ENCODE measurements around the gene AGT. TPM values are rescaled to one million over a fixed set of nuclear protein-coding genes. Genes with fewer than 3 reads are reported as not detected.

Gene AGT
- polyA plus RNA-seq, 1 donor (not counting 4 experiments of a cell fraction or from before 2014, with no cell fraction given) = not detected

DNA sequence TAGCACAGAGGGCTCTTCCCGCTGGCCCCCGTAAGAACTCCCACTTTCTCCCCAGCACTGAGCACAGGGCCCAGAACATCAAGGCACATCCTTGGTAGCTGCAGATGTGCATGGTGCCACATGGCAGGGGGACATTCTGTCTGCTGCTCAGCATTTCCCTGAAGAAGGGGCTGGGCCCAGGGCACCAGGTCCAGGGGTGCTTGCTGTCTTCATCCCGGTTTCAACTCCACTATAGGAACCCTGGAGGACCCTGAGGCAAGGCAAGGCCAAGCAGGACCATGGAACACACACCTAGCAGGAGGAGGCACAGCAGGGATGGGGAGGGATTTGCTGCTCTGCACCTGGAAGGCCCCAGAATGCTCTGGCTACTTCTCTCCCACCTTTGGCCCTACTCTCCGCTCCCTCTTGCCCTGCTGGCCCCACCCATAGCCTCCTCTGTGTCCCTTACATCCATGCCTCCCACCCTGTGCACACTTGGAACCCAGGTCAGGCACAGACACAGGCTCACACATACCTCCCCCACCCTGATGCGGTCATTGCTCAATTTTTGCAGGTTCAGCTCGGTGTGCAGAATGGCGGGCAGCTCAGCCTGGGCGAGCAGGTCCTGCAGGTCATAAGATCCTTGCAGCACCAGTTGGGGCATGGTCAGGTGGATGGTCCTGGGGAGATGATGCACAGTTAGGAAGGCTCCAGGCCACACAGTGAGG, 10.1 kb downstream of the AGT start:
- Histone ChIP-seq H3K79me2 (ENCODE audit: control insufficient read depth, insufficient read depth, low read length) (no peaks in the 10 kb centered on the region), H3K4me2 (ENCODE audit: control insufficient read depth, extremely low read depth, insufficient read depth, low read depth, low read length) (no peak overlapping the region), H4K20me1 (ENCODE audit: control insufficient read depth, extremely low read depth, insufficient read depth, low read length) (no peaks in the 10 kb centered on the region), H3K36me3 (ENCODE audit: control insufficient read depth in 2 of 2, extremely low read depth in 1 of 2, insufficient read depth in 2 of 2, low read length in 2 of 2) (no peaks in the 10 kb centered on the region), H2AFZ (ENCODE audit: control insufficient read depth, low read length) (no peak overlapping the region), H3K27ac (ENCODE audit: control insufficient read depth, insufficient read depth, low read length) (no peak overlapping the region), H3K27me3 (ENCODE audit: control insufficient read depth, extremely low read depth, insufficient read depth, low read length) (peaks cover 16% of the 10 kb centered on the region), H3K9me1 (ENCODE audit: control insufficient read depth, extremely low read depth, insufficient read depth, low read length) (no peaks in the 10 kb centered on the region), H3K4me3 (ENCODE audit: control insufficient read depth in 2 of 3, extremely low read depth in 1 of 3, insufficient read depth in 2 of 3, low read depth in 1 of 3, low read length in 3 of 3) (no peak overlapping the region), H3K4me1 (ENCODE audit: control insufficient read depth, extremely low read depth, insufficient read depth, low read length) (no peaks in the 10 kb centered on the region), H3K9me3 (ENCODE audit: control insufficient read depth, low read depth, low read length) (no peaks in the 10 kb centered on the region), H3K9ac (ENCODE audit: control insufficient read depth, extremely low read depth, insufficient read depth, low read length) (no peak overlapping the region)
- no peak for FAIRE-seq
- dilution Hi-C loops (cut with MboI; ENCODE audit: extremely low pct_ligation_motif_present, low sequenced_read_pairs) = no loop called here
- TF ChIP-seq, protein P1, sequence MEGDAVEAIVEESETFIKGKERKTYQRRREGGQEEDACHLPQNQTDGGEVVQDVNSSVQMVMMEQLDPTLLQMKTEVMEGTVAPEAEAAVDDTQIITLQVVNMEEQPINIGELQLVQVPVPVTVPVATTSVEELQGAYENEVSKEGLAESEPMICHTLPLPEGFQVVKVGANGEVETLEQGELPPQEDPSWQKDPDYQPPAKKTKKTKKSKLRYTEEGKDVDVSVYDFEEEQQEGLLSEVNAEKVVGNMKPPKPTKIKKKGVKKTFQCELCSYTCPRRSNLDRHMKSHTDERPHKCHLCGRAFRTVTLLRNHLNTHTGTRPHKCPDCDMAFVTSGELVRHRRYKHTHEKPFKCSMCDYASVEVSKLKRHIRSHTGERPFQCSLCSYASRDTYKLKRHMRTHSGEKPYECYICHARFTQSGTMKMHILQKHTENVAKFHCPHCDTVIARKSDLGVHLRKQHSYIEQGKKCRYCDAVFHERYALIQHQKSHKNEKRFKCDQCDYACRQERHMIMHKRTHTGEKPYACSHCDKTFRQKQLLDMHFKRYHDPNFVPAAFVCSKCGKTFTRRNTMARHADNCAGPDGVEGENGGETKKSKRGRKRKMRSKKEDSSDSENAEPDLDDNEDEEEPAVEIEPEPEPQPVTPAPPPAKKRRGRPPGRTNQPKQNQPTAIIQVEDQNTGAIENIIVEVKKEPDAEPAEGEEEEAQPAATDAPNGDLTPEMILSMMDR (optimal IDR thresholded peaks at IDR 0.05 in 1 of 3, IDR thresholded peaks at IDR 0.05 in 1 of 3, conservative IDR thresholded peaks at IDR 0.05 in 1 of 3; ENCODE audit: extremely low read depth in 1 of 3, insufficient read depth in 2 of 3, low read length in 3 of 3) = no peak
- no peak for TF ChIP-seq EZH2 (IDR thresholded peaks at IDR 0.05; ENCODE audit: low read length)
- DNase-seq (ENCODE audit: low read depth, low spot score) = no peak

DNA sequence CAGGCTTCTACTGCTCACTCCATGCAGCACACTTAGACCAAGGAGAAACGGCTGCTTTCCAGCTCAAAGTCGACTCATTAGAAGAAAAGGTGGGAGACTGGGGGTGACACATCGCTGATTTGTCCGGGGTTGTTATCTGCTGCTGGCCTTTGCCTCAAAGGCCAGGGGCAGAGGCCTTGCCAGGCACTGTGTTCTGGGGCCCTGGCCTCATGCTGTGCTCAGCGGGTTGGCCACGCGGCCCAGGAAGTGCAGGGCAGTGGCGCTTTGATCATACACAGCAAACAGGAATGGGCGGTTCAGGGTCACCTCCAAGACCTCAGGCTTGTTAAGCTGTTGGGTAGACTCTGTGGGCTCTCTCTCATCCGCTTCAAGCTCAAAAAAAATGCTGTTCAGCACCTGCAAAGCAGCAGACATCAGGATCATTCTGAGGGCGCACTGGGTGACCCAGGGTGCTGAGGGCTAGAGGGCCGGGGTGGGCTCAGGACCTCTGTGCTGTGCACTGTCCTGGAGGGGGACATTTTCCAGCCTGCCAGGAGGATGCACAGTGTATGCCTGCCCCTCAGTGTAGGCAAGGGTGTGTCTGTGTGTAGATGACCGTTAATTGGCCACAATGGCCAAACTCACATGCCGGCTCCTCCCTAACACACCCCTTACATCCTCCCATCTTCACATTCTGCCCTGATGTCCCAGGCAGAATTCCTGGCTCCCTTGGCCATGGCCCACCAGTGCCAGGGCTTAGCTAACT, 10.8 kb downstream of the AGT start:
- Histone ChIP-seq H2AFZ (ENCODE audit: control insufficient read depth, low read length) (no peak overlapping the region), H3K79me2 (ENCODE audit: control insufficient read depth, insufficient read depth, low read length) (no peaks in the 10 kb centered on the region), H3K36me3 (ENCODE audit: control insufficient read depth in 2 of 2, extremely low read depth in 1 of 2, insufficient read depth in 2 of 2, low read length in 2 of 2) (no peaks in the 10 kb centered on the region), H4K20me1 (ENCODE audit: control insufficient read depth, extremely low read depth, insufficient read depth, low read length) (no peaks in the 10 kb centered on the region), H3K9me1 (ENCODE audit: control insufficient read depth, extremely low read depth, insufficient read depth, low read length) (no peaks in the 10 kb centered on the region), H3K27ac (ENCODE audit: control insufficient read depth, insufficient read depth, low read length) (no peak overlapping the region), H3K4me3 (ENCODE audit: control insufficient read depth in 2 of 3, extremely low read depth in 1 of 3, insufficient read depth in 2 of 3, low read depth in 1 of 3, low read length in 3 of 3) (no peak overlapping the region), H3K4me1 (ENCODE audit: control insufficient read depth, extremely low read depth, insufficient read depth, low read length) (no peaks in the 10 kb centered on the region), H3K9ac (ENCODE audit: control insufficient read depth, extremely low read depth, insufficient read depth, low read length) (no peak overlapping the region), H3K9me3 (ENCODE audit: control insufficient read depth, low read depth, low read length) (no peaks in the 10 kb centered on the region), H3K4me2 (ENCODE audit: control insufficient read depth, extremely low read depth, insufficient read depth, low read depth, low read length) (no peak overlapping the region), H3K27me3 (ENCODE audit: control insufficient read depth, extremely low read depth, insufficient read depth, low read length) (peaks cover 16% of the 10 kb centered on the region)
- FAIRE-seq = no peak
- TF ChIP-seq, protein P1 (optimal IDR thresholded peaks at IDR 0.05 in 1 of 3, IDR thresholded peaks at IDR 0.05 in 1 of 3, conservative IDR thresholded peaks at IDR 0.05 in 1 of 3; ENCODE audit: extremely low read depth in 1 of 3, insufficient read depth in 2 of 3, low read length in 3 of 3) = no peak
- TF ChIP-seq EZH2 (IDR thresholded peaks at IDR 0.05; ENCODE audit: low read length) = no peak
- no peak for DNase-seq (ENCODE audit: low read depth, low spot score)
- dilution Hi-C loops (cut with MboI; ENCODE audit: extremely low pct_ligation_motif_present, low sequenced_read_pairs) = no loop called here
